SIG-M5 treated with dmso at 0.1 percent for 504 hours (cell line): Measurements from ENCODE around the gene COG5.
"Not testable (repeated sequence)": the region's sequence is repeated elsewhere in the genome, so short reads cannot be mapped to it uniquely, and the experiment has no call there.

ENCODE experiments used
- DNase-seq: peaks from one replicate; lab custom pipeline; 2025; ENCODE audit not compliant: unreplicated experiment; lab: John Stamatoyannopoulos, UW

COG5 gene

GRCh38 chr7:107165341-107165740 is 398.4 kb downstream of the COG5 start:
- no peak for DNase-seq

GRCh38 chr7:107164092-107164491 is 399.6 kb downstream of the COG5 start:
- DNase-seq = no peak

GRCh38 chr7:107162475-107162874 is 401.2 kb downstream of the COG5 start:
- no peak for DNase-seq

- DNase-seq = no peak
Measured at GRCh38 chr7:107161415-107161814, 402.3 kb downstream of the COG5 start.

GRCh38 chr7:107160389-107160788 is 403.3 kb downstream of the COG5 start:
- DNase-seq = no peak

- no peak for DNase-seq
Measured at GRCh38 chr7:107158028-107158427, 405.7 kb downstream of the COG5 start.

GRCh38 chr7:107157091-107157490 is 406.6 kb downstream of the COG5 start:
- no peak for DNase-seq

- not testable (repeated sequence) for DNase-seq
Measured at GRCh38 chr7:107155726-107156125, 408.0 kb downstream of the COG5 start.

GRCh38 chr7:107154826-107155225 is 408.9 kb downstream of the COG5 start:
- DNase-seq = no peak

- DNase-seq = peak; percentile 19
Measured at GRCh38 chr7:107152011-107152410, 411.7 kb downstream of the COG5 start.
